Common myeloid progenitor, CD34-positive (primary cell): Measurements from ENCODE around the gene LAMA3.

Experiments used
- CTCF ChIA-PET: fragments of 350-600 bp; sonication (Branson Sonifier 250); formaldehyde crosslinking; loops from one replicate; lab custom pipeline; 2021; ENCODE audit warnings: antibody characterized with exemption; lab: Charles Lee
- POLR2A ChIA-PET: fragments of 350-600 bp; sonication (Branson Sonifier 250); formaldehyde crosslinking; loops from one replicate; lab custom pipeline; 2021; ENCODE audit warnings: antibody characterized with exemption; lab: Charles Lee
- DNase-seq, 3 donors: peaks; one replicate each; pipeline versions ENCODE4 v3.0.0 to v3.0.0-alpha.2; 2013
- H3K27ac ChIP-seq, 2 experiments: 1 replicate in 1 of 2; 2 replicates in 1 of 2; pipeline ENCODE4 v1.7.0; 2013; ENCODE audit warnings: inconsistent platforms in 2 of 2, low read length in 2 of 2, mild to moderate bottlenecking in 2 of 2, low read depth in 1 of 2, moderate library complexity in 1 of 2; ENCODE audit not compliant: severe bottlenecking in 2 of 2, insufficient read depth in 1 of 2, poor library complexity in 1 of 2
- H3K27me3 ChIP-seq, 5 experiments: replicated peaks in 2 of 5; 1 replicate in 3 of 5; 2 replicates in 2 of 5; pipeline versions ENCODE4 v1.6.1 to v1.7.0; 2013; ENCODE audit warnings: low read length in 4 of 5, mild to moderate bottlenecking in 2 of 5, moderate library complexity in 2 of 5, inconsistent platforms in 1 of 5; ENCODE audit not compliant: insufficient read depth in 5 of 5, control insufficient read depth in 4 of 5
- H3K36me3 ChIP-seq, 4 experiments: 1 replicate in 2 of 4; 2 replicates in 2 of 4; pipeline versions ENCODE4 v1.6.1 to v1.7.0; 2013; ENCODE audit warnings: low read length in 3 of 4, control low read depth in 1 of 4, mild to moderate bottlenecking in 1 of 4; ENCODE audit not compliant: control insufficient read depth in 4 of 4, insufficient read depth in 4 of 4
- H3K4me1 ChIP-seq, 4 experiments: 1 replicate in 3 of 4; 2 replicates in 1 of 4; pipeline versions ENCODE4 v1.6.1 to v1.7.1; 2013; ENCODE audit warnings: low read length in 3 of 4, mild to moderate bottlenecking in 3 of 4, control low read depth in 1 of 4, inconsistent platforms in 1 of 4, moderate library complexity in 1 of 4; ENCODE audit not compliant: control insufficient read depth in 4 of 4, insufficient read depth in 4 of 4; ENCODE audit errors: control extremely low read depth in 1 of 4
- H3K4me3 ChIP-seq, 7 experiments: 1 replicate in 4 of 7; 2 replicates in 3 of 7; pipeline versions ENCODE4 v1.5.1 to v1.7.0; 2013; ENCODE audit warnings: mild to moderate bottlenecking in 7 of 7, low read length in 6 of 7, moderate library complexity in 6 of 7, inconsistent platforms in 2 of 7, low read depth in 2 of 7, control low read depth in 1 of 7; ENCODE audit not compliant: insufficient read depth in 4 of 7, control insufficient read depth in 1 of 7; ENCODE audit errors: extremely low read depth in 1 of 7
- H3K9me3 ChIP-seq, 5 experiments: 1 replicate in 4 of 5; 2 replicates in 1 of 5; pipeline versions ENCODE4 v1.6.1 to v1.7.1; 2013; ENCODE audit warnings: low read length in 4 of 5, mild to moderate bottlenecking in 2 of 5, inconsistent platforms in 1 of 5, low read depth in 1 of 5, moderate library complexity in 1 of 5; ENCODE audit not compliant: control insufficient read depth in 4 of 5, insufficient read depth in 2 of 5; ENCODE audit errors: control extremely low read depth in 1 of 5
- WGBS: methylation state at CpG from one replicate; pipeline ENCODE4 v1.1.5; 2013; ENCODE audit not compliant: insufficient coverage; 5-methylcytosine and 5-hydroxymethylcytosine counted together

Gene LAMA3

GRCh38 chr18:23868136-23868785 lies 179.0 kb downstream of the LAMA3 start:
- no peak for DNase-seq
- Histone ChIP-seq H3K4me3 (no peak overlapping the region), H3K36me3 (no peaks in the 10 kb centered on the region), H3K4me1 (peaks cover 20 to 57% (median 32%) of the 10 kb centered on the region in 4 experiments), H3K9me3 (no peaks in the 10 kb centered on the region), H3K27ac (no peak overlapping the region), H3K27me3 (no peaks in the 10 kb centered on the region)
- 80% methylated on average over 1 of the region's 3 CpGs for WGBS
- POLR2A ChIA-PET, result no interaction called here
- CTCF ChIA-PET, result interaction anchor here (0.7 to 1.0 kb wide), 2 partner anchors 50 to 352 kb away, joined by 3 to 4 read pairs; no protein-coding TSS in a partner anchor

DNA sequence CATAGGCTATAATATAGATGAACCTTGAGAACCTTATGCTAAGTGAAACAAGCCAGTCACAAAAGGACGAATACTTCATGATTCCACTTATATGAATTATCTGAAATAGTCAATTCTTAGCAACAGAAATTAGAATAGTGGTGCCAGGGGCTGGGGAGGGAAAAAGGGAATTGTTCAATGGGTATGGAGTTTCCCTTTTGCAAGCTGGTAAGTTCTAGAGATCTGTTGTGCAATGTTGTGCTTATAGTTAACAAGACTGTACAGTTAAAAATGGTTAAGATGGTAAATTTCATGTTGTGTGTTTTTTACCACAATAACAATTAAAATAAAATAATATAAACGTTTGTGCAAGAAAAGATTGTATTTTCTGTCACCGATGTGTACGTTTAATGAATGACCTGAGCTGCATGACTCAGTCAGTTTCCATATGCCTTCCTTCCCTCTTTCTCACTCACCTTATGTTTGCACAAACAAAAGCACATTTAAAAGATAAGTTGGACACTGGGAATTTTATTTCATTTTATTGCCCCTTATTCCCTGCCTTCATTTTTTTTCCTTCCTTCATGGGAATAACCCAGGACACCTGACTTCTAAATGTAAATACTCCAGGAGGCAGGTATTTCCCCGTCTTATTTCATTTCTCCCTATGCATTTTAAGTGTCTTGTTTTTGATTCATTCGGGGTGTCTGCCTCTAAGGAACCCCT lies 181.6 kb downstream of the LAMA3 start:
- 49% methylated on average over 3 of the region's 6 CpGs for WGBS
- ChIA-PET POLR2A (no interaction called here), CTCF (no interaction called here)
- no peak overlapping the region for H3K4me3 ChIP-seq
- no peaks in the 10 kb centered on the region for H3K27me3 ChIP-seq
- no peaks in the 10 kb centered on the region for H3K36me3 ChIP-seq
- peaks cover 7 to 32% (median 14%) of the 10 kb centered on the region in 4 experiments for H3K4me1 ChIP-seq
- H3K27ac ChIP-seq, result no peak overlapping the region
- DNase-seq, result peak in 2 of 3 donors; percentile 47 to 63
- no peaks in the 10 kb centered on the region for H3K9me3 ChIP-seq

GRCh38 chr18:23871410-23871809 lies 182.2 kb downstream of the LAMA3 start:
- CTCF ChIA-PET, result no interaction called here

DNA sequence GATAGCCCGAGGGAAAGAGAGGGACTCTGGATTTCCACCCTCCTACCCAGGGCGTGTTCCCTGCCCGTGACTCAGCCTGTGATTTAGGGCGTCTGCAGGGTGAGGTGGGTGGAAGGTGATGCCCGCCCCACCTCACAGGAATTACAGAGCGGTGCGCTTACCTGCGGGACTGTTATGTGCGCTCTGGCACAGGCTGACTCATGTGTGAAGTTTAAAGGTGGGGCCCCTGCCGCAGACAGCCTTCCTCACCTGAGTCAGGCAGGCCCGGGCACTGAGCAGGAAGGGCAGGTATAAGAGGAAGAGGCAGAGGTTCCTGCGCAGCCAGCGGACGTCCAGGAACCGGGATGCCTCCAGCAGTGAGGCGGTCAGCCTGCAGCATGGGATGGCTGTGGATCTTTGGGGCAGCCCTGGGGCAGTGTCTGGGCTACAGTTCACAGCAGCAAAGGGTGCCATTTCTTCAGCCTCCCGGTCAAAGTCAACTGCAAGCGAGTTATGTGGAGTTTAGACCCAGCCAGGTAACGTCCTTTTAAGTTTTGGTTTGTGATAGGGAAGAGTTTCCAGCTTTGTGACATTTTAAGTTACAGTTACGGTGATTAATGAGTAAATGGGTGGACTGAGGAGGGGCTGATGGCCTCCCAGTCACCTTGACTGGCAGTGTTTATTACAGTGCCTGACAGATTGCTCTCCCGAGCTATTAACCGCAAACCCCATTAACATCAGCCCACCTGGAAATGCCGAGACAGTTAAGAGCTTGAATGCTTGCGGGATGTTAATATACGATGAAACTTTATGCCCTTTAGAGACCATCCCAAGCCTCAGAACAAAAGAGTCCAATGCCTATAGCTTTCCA lies 183.7 kb downstream of the LAMA3 start:
- Histone ChIP-seq H3K4me3 (no peak overlapping the region), H3K9me3 (no peaks in the 10 kb centered on the region), H3K27ac (no peak overlapping the region), H3K27me3 (no peaks in the 10 kb centered on the region), H3K36me3 (no peaks in the 10 kb centered on the region), H3K4me1 (peaks cover 7 to 16% (median 11%) of the 10 kb centered on the region in 4 experiments)
- POLR2A ChIA-PET, result no interaction called here
- CTCF ChIA-PET, result no interaction called here
- WGBS, result 95% methylated on average over 16 of the region's 25 CpGs
- DNase-seq, result no peak

More at GRCh38 chr18:23871410-23871809, 182.2 kb downstream of the LAMA3 start:
- Histone ChIP-seq H3K9me3 (no peaks in the 10 kb centered on the region), H3K4me1 (peaks cover 7 to 26% (median 11%) of the 10 kb centered on the region in 4 experiments), H3K27ac (no peak overlapping the region), H3K36me3 (no peaks in the 10 kb centered on the region), H3K4me3 (no peak overlapping the region), H3K27me3 (no peaks in the 10 kb centered on the region)
- WGBS, result 53% methylated on average over 2 of the region's 7 CpGs
- DNase-seq, result peak in 2 of 3 donors; percentile 47 to 72
- POLR2A ChIA-PET, result no interaction called here

DNA sequence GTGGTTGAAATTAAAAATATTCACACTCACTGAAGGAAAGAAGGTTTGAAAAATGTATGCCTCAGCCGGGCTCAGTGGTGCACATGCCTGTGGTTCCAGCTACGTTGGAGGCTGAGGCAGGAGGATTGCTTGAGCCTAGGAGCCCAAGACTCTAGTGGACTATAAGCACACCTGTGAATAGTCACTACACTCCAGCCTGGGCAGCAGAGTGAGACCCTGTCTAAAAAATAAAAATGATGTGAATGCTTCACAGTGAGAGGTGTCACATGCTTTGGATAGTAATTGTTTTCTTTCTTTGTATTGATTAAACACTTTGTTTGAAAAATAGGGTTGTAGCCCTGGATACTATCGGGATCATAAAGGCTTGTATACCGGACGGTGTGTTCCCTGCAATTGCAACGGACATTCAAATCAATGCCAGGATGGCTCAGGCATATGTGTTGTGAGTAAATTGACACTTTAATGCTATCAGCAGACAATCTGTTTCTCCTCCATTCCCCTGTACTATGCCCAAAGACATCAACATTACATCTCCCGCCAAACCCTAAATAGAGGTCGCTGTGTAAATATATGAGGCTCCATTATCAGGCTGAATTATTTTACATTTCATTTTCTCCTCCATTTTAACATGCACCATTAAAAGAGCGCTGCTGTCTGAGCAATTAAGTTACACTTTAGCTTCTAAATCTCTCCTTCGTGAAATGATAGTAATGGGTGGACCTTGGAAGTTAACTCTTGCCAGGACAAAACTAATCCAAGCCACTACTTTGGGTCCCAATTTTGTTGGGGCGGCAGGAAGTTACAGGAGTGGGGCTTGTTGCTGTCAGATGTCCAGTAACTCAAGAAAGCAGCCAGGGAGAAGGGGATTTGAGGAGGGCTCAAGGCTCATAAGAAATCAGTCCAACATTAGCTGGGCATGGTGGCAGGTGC lies 187.0 kb downstream of the LAMA3 start:
- CTCF ChIA-PET, result interaction anchor here (0.9 kb wide), 1 partner anchor 18 kb away, joined by 3 read pairs; no protein-coding TSS in a partner anchor

GRCh38 chr18:23876921-23877320 lies 187.7 kb downstream of the LAMA3 start:
- H3K27ac ChIP-seq, result no peak overlapping the region
- ChIA-PET CTCF (no interaction called here), POLR2A (interaction anchor here (0.7 kb wide), 1 partner anchor 224 kb away, joined by 3 read pairs; no protein-coding TSS in a partner anchor)
- H3K4me1 ChIP-seq, result peaks cover 0 to 3% (median 1%) of the 10 kb centered on the region in 4 experiments
- H3K4me3 ChIP-seq, result no peak overlapping the region
- DNase-seq, result no peak
- WGBS, result 93% methylated on average over 2 of the region's 7 CpGs
- H3K36me3 ChIP-seq, result no peaks in the 10 kb centered on the region
- H3K27me3 ChIP-seq, result no peaks in the 10 kb centered on the region
- H3K9me3 ChIP-seq, result no peaks in the 10 kb centered on the region

More for the DNA sequence above, 187.0 kb downstream of the LAMA3 start:
- Histone ChIP-seq H3K36me3 (no peaks in the 10 kb centered on the region), H3K9me3 (no peaks in the 10 kb centered on the region), H3K27me3 (no peaks in the 10 kb centered on the region), H3K4me3 (no peak overlapping the region), H3K27ac (no peak overlapping the region), H3K4me1 (peaks cover 3 to 9% (median 7%) of the 10 kb centered on the region in 4 experiments)
- WGBS, result 93% methylated on average over 5 of the region's 11 CpGs
- POLR2A ChIA-PET, result no interaction called here
- DNase-seq, result no peak
